HepG2 (cell line): ENCODE measurements around the gene KRT71. TPM values are rescaled to one million over a fixed set of nuclear protein-coding genes. Genes with fewer than 3 reads are reported as not detected.

ENCODE experiments used
- ATAC-seq: fragments of 200-7000 bp; cut with Tn5 transposase; 3 replicates; pipeline ENCODE4 v1.9.1; 2020; ENCODE audit warnings: mild to moderate bottlenecking, moderate library complexity
- BruUV-seq: library from RNA; stranded (reverse); fragments of 400-500 nt; replicated peaks from 2 replicates; lab custom pipeline; 2021; lab: Mats Ljungman, UMichigan
- CTCF ChIA-PET: fragments of 300-600 bp; formaldehyde crosslinking; extraction: SDS; loops from one replicate; lab custom pipeline; 2021; ENCODE audit warnings: low total read pairs, inconsistent platforms, low intra/inter-chr PET ratio; lab: Yijun Ruan, JAX
- POLR2A ChIA-PET: fragments of 350-600 bp; sonication (Branson Sonifier 250); formaldehyde crosslinking; loops from one replicate; lab custom pipeline; 2020; ENCODE audit warnings: antibody characterized with exemption, inconsistent platforms; lab: Yijun Ruan, JAX
- DNase-seq: peaks from one replicate; pipeline ENCODE4 v3.0.0-alpha.2; 2015; ENCODE audit warnings: low spot score
- FAIRE-seq: peaks from 3 replicates; lab custom pipeline; 2011; peaks lifted over from hg19 to GRCh38; lab: Jason Lieb, UNC
- H2AFZ ChIP-seq: one replicate; pipeline ENCODE4 v1.6.1; 2011; ENCODE audit warnings: low read length, inconsistent platforms
- H3K27ac ChIP-seq: fragments of 300-600 bp; 3 replicates; pipeline ENCODE4 v1.8.0; 2011; ENCODE audit warnings: mixed run types, mild to moderate bottlenecking, mixed read lengths, low read length, inconsistent platforms; ENCODE audit not compliant: insufficient read depth; ENCODE audit errors: extremely low read length
- H3K27me3 ChIP-seq, 2 experiments: fragments of 200-600 bp in 1 of 2; 2 replicates in 1 of 2; 3 replicates in 1 of 2; pipeline versions ENCODE4 v1.6.0 to v1.8.0; 2011; ENCODE audit warnings: low read length in 2 of 2, mild to moderate bottlenecking in 2 of 2, moderate library complexity in 2 of 2, inconsistent platforms in 1 of 2; ENCODE audit not compliant: insufficient read depth in 2 of 2, control insufficient read depth in 1 of 2
- H3K36me3 ChIP-seq, 2 experiments: fragments of 200-600 bp in 1 of 2; replicated peaks in 1 of 2; 2 replicates in 1 of 2; 3 replicates in 1 of 2; pipeline versions ENCODE4 v1.5.1 to v1.8.0; 2011; ENCODE audit warnings: low read length in 2 of 2, inconsistent platforms in 1 of 2; ENCODE audit not compliant: insufficient read depth in 2 of 2, control insufficient read depth in 1 of 2
- H3K4me1 ChIP-seq: 2 replicates; pipeline ENCODE4 v1.5.1; 2012; ENCODE audit warnings: low read length, inconsistent platforms; ENCODE audit not compliant: insufficient read depth
- H3K4me2 ChIP-seq: 2 replicates; pipeline ENCODE4 v1.6.0; 2011; ENCODE audit warnings: low read depth, low read length, inconsistent platforms
- H3K4me3 ChIP-seq, 3 experiments: fragments of 200-600 bp in 1 of 3; sonication (generic), shearing (Covaris generic) in 1 of 3; replicated peaks in 1 of 3; 2 replicates each; pipeline ENCODE4 v1.5.1; 2011 to 2016; ENCODE audit warnings: low read length in 3 of 3, inconsistent platforms in 2 of 3, low read depth in 2 of 3, mild to moderate bottlenecking in 2 of 3, control low read depth in 1 of 3, mixed read lengths in 1 of 3; ENCODE audit not compliant: insufficient read depth in 1 of 3
- H3K79me2 ChIP-seq: one replicate; pipeline ENCODE4 v1.6.1; 2011; ENCODE audit warnings: low read length, inconsistent platforms; ENCODE audit not compliant: insufficient read depth
- H3K9ac ChIP-seq: 2 replicates; pipeline ENCODE4 v1.6.0; 2011; ENCODE audit warnings: mild to moderate bottlenecking, low read depth, low read length, inconsistent platforms; ENCODE audit not compliant: insufficient read depth
- H3K9me3 ChIP-seq: 2 replicates; pipeline ENCODE4 v1.5.1; 2012; ENCODE audit warnings: mild to moderate bottlenecking, low read length
- H4K20me1 ChIP-seq: 2 replicates; pipeline ENCODE4 v1.6.0; 2011; ENCODE audit warnings: inconsistent platforms, mild to moderate bottlenecking, low read length, moderate library complexity; ENCODE audit not compliant: insufficient read depth
- CREB1 ChIP-seq, 2 experiments: fragments of 450-650 bp in 1 of 2; IDR thresholded peaks; 2 replicates each; pipeline ENCODE4 v1.6.1; 2016 to 2017; ENCODE audit warnings: control low read depth in 1 of 2, mild to moderate bottlenecking in 1 of 2, missing compliant biosample characterization in 1 of 2, missing genetic modification characterization in 1 of 2
- CTCF ChIP-seq: sonication (generic); formaldehyde crosslinking; IDR thresholded peaks from 2 replicates; pipeline ENCODE4 v1.5.0; 2020; ENCODE audit warnings: mild to moderate bottlenecking, missing genetic modification reagents, moderate library complexity
- ELF3 ChIP-seq: IDR thresholded peaks from 2 replicates; pipeline ENCODE4 v1.6.1; 2016; ENCODE audit warnings: missing genetic modification reagents, missing compliant biosample characterization
- HNF4A ChIP-seq: sonication (generic); formaldehyde crosslinking; IDR thresholded peaks from 2 replicates; pipeline ENCODE4 v1.4.0; 2020; ENCODE audit warnings: missing genetic modification reagents
- REPIN1 ChIP-seq: sonication (generic); formaldehyde crosslinking; IDR thresholded peaks from 2 replicates; pipeline ENCODE4 v1.8.0; 2022; ENCODE audit warnings: missing genetic modification reagents, low read depth, mild to moderate bottlenecking, borderline replicate concordance
- SMC3 ChIP-seq: IDR thresholded peaks from 2 replicates; pipeline ENCODE4 v1.6.1; 2011; ENCODE audit warnings: low read length, improper control_type of control experiment
- ZKSCAN1 ChIP-seq: fragments of 150-350 bp; IDR thresholded peaks from 2 replicates; pipeline ENCODE4 v1.6.1; 2014; ENCODE audit warnings: low read length
- ZNF10 ChIP-seq: sonication (generic); formaldehyde crosslinking; IDR thresholded peaks from 2 replicates; pipeline ENCODE4 v1.4.0; 2020; ENCODE audit warnings: mild to moderate bottlenecking, low read depth, missing genetic modification reagents, borderline replicate concordance
- ZNF142 ChIP-seq: sonication (generic); formaldehyde crosslinking; IDR thresholded peaks from 2 replicates; pipeline ENCODE4 v1.4.0; 2020; ENCODE audit warnings: missing genetic modification reagents
- WGBS: methylation state at CpG from one replicate; pipeline ENCODE4 v1.1.6; 2017; ENCODE audit warnings: low lambda C conversion rate; 5-methylcytosine and 5-hydroxymethylcytosine counted together
- in situ Hi-C: cut with HindIII; loops from 2 replicates; pipeline ENCODE4 v1.10.0; 2017; ENCODE audit warnings: low pct_unique_long_range_greater_than_20kb; ENCODE audit not compliant: extremely low pct_ligation_motif_present
- intact Hi-C: fragments of 100-400 bp; cut with micrococcal nuclease; formaldehyde crosslinking; loops from one replicate; pipeline ENCODE4 v1.10.0; 2022; ENCODE audit not compliant: unreplicated experiment
- polyA plus RNA-seq, 8 experiments: library from polyadenylated mRNA; depleted of rRNA in 3 of 8; stranded (reverse) in 7 of 8; unstranded in 1 of 8; fragments of >200 nt; fragmentation: Illumina TruSeq in 4 of 8; extraction: Trizol in 4 of 8; gene quantifications; 2 replicates each; pipeline versions ENCODE4 v1.2.1 to v1.2.3, GENCODE V29; 2011 to 2016; ENCODE audit warnings: low read depth in 4 of 8, missing spikeins in 1 of 8, mixed read lengths in 1 of 8; ENCODE audit not compliant: insufficient read depth in 1 of 8
- total RNA-seq, 5 experiments: library from RNA; depleted of rRNA; stranded (reverse); fragments of >200 nt; fragmentation: Illumina TruSeq; extraction: Trizol; gene quantifications; 2 replicates each; pipeline ENCODE4 v1.2.3, GENCODE V29; 2016; ENCODE audit warnings: low read depth in 1 of 5
- TF ChIP-seq, protein P1 (sequence below): sonication (generic); formaldehyde crosslinking; IDR thresholded peaks from 2 replicates; pipeline ENCODE4 v1.9.0; 2021; ENCODE audit warnings: missing genetic modification reagents, borderline replicate concordance

Gene KRT71
- total and polyA plus RNA-seq, 2 of the 13 experiments (the other 11 are each of a cell fraction or from before 2014, with no cell fraction given), result not detected

DNA sequence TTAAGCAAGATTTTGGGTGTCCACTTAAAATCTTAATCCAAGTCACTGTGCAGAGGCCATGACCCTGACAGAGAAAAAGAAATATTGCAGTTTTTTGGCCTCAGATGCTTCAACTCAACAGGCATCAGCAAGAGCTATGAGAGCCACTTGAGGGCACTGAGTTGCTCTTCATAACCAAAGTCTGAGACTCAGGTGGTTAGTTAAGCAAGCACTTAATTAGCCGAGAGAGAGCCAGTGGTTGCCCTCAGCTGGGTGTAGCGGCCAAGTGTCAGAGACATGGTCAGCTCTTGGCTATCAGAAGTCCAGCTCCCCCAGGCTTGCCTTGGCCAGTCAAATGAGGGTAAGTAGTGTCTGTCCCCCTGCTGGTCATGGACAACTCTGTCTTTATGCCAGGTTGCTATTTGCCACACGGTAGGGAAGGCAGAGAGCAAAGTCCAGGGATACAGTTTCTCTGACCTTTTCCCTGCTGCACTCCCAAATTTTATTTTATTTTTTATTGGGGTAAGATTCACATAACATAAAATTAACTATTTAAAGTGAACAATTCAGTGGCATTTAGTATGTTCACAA is 9.0 kb upstream of the KRT71 start:
- DNase-seq (peak; percentile 21), FAIRE-seq (no peak), ATAC-seq (peak; percentile 69)
- intact Hi-C loops, result no loop called here
- Histone ChIP-seq H3K4me2 (no peak overlapping the region), H3K27ac (no peak overlapping the region), H3K9ac (no peak overlapping the region), H3K4me3 (no peak overlapping the region), H3K4me1 (no peaks in the 10 kb centered on the region), H3K27me3 (peaks cover 2 to 18% of the 10 kb centered on the region in 2 experiments; a peak in 2 of 5 replicates), H3K36me3 (no peaks in the 10 kb centered on the region), H2AFZ (no peak overlapping the region), H3K79me2 (no peaks in the 10 kb centered on the region), H4K20me1 (no peaks in the 10 kb centered on the region), H3K9me3 (no peaks in the 10 kb centered on the region)
- ChIA-PET CTCF (no interaction called here), POLR2A (no interaction called here)
- in situ Hi-C loops, result no loop called here
- WGBS, result 0% methylated on average over 1 of the region's 3 CpGs
- BruUV-seq, result no TSS peak
- TF ChIP-seq HNF4A, result peak; percentile 56
- TF ChIP-seq, protein P1, sequence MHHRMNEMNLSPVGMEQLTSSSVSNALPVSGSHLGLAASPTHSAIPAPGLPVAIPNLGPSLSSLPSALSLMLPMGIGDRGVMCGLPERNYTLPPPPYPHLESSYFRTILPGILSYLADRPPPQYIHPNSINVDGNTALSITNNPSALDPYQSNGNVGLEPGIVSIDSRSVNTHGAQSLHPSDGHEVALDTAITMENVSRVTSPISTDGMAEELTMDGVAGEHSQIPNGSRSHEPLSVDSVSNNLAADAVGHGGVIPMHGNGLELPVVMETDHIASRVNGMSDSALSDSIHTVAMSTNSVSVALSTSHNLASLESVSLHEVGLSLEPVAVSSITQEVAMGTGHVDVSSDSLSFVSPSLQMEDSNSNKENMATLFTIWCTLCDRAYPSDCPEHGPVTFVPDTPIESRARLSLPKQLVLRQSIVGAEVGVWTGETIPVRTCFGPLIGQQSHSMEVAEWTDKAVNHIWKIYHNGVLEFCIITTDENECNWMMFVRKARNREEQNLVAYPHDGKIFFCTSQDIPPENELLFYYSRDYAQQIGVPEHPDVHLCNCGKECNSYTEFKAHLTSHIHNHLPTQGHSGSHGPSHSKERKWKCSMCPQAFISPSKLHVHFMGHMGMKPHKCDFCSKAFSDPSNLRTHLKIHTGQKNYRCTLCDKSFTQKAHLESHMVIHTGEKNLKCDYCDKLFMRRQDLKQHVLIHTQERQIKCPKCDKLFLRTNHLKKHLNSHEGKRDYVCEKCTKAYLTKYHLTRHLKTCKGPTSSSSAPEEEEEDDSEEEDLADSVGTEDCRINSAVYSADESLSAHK (CRISPR knock-in tag), result no peak
- TF ChIP-seq ZNF142, result no peak
- peak; percentile 25; the same call in 1 of the 2 replicates for TF ChIP-seq CTCF
- TF ChIP-seq ZKSCAN1, result no peak
- no peak for TF ChIP-seq ELF3 (CRISPR knock-in tag)
- no peak for TF ChIP-seq ZNF10
- no peak for TF ChIP-seq REPIN1 (CRISPR knock-in tag)
- no peak for TF ChIP-seq CREB1 (IDR thresholded peaks at IDR 0.05)
- no peak for TF ChIP-seq CREB1 (CRISPR knock-in tag; IDR thresholded peaks at IDR 0.05)
- 0 out of 2 replicates have a peak, but pooled peaks have one; percentile 4 for TF ChIP-seq SMC3
